ENCODE results near the gene ABCF2. TPM values are rescaled to one million over a fixed set of nuclear protein-coding genes. Genes with fewer than 3 reads are reported as not detected.

ABCF2 gene
- total and polyA plus RNA-seq, 2 of the 13 experiments (the other 11 are each of a cell fraction or from before 2014, with no cell fraction given), result 16.3 to 42.5 TPM

DNA sequence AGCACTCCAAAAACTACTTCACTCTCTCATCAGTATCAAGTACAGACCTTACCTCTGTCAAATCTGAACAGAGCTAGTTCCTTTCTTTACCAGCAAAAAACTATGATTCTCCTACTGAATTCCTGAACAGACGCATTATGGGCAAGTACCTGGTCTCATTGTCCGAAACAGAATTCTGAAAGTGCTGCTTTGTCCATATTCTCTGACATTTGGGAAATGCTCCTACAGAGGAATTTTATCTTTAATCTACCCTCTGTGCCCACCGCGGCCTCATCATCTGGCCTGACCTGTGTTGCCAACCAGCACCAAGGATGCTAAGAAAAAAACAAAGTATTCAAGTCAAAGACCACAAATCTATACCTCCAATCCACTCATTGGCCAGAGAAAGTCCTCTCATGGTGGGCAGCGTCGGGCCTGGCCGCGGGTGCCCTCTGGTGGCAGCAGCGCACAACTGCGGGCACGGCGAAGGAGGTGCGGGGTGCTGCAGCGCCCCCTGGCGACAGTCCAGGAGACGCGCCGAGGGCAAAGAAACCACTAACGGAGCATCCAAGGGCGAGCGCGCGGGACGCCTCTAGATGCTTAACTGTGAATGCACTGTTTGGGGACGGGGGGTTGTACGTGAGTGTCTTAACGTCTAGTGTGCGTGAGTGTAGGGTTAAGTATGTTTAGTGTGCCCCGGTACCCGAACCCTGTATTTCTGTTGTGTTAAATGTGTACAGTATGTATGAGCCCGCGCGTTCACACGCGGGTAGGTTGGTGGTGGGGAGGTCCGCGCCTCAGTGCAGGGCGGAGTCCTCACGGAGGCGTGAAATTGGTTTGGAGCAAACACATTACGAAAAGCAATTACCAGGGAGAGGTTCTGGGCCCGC is 54.5 kb downstream of the ABCF2 start (continued):
- TF ChIP-seq SATB2 (CRISPR knock-in tag; IDR thresholded peaks at IDR 0.05), result no peak
- TF ChIP-seq NONO (IDR thresholded peaks at IDR 0.05), result no peak
- TF ChIP-seq NONO (CRISPR knock-in tag; conservative IDR thresholded peaks at IDR 0.05), result peak; percentile 75
- TF ChIP-seq MBD4 (IDR thresholded peaks at IDR 0.05; ENCODE audit: borderline replicate concordance, low read length), result no peak
- TF ChIP-seq ZNF614 (CRISPR knock-in tag; IDR thresholded peaks at IDR 0.05; ENCODE audit: borderline replicate concordance), result peak; percentile 78; the same call in 1 of the 2 replicates
- 0 out of 2 replicates have a peak, but pooled peaks have one; percentile 42 for TF ChIP-seq ZNF891 (CRISPR knock-in tag; IDR thresholded peaks at IDR 0.05)
- TF ChIP-seq HOXA3 (CRISPR knock-in tag; IDR thresholded peaks at IDR 0.05), result peak; percentile 58; the same call in 1 of the 2 replicates
- TF ChIP-seq, protein P1, sequence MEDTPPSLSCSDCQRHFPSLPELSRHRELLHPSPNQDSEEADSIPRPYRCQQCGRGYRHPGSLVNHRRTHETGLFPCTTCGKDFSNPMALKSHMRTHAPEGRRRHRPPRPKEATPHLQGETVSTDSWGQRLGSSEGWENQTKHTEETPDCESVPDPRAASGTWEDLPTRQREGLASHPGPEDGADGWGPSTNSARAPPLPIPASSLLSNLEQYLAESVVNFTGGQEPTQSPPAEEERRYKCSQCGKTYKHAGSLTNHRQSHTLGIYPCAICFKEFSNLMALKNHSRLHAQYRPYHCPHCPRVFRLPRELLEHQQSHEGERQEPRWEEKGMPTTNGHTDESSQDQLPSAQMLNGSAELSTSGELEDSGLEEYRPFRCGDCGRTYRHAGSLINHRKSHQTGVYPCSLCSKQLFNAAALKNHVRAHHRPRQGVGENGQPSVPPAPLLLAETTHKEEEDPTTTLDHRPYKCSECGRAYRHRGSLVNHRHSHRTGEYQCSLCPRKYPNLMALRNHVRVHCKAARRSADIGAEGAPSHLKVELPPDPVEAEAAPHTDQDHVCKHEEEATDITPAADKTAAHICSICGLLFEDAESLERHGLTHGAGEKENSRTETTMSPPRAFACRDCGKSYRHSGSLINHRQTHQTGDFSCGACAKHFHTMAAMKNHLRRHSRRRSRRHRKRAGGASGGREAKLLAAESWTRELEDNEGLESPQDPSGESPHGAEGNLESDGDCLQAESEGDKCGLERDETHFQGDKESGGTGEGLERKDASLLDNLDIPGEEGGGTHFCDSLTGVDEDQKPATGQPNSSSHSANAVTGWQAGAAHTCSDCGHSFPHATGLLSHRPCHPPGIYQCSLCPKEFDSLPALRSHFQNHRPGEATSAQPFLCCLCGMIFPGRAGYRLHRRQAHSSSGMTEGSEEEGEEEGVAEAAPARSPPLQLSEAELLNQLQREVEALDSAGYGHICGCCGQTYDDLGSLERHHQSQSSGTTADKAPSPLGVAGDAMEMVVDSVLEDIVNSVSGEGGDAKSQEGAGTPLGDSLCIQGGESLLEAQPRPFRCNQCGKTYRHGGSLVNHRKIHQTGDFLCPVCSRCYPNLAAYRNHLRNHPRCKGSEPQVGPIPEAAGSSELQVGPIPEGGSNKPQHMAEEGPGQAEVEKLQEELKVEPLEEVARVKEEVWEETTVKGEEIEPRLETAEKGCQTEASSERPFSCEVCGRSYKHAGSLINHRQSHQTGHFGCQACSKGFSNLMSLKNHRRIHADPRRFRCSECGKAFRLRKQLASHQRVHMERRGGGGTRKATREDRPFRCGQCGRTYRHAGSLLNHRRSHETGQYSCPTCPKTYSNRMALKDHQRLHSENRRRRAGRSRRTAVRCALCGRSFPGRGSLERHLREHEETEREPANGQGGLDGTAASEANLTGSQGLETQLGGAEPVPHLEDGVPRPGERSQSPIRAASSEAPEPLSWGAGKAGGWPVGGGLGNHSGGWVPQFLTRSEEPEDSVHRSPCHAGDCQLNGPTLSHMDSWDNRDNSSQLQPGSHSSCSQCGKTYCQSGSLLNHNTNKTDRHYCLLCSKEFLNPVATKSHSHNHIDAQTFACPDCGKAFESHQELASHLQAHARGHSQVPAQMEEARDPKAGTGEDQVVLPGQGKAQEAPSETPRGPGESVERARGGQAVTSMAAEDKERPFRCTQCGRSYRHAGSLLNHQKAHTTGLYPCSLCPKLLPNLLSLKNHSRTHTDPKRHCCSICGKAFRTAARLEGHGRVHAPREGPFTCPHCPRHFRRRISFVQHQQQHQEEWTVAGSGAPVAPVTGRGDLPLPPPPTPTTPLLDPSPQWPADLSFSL (CRISPR knock-in tag; IDR thresholded peaks at IDR 0.05), result no peak
- 0 out of 2 replicates have a peak, but pooled peaks have one; percentile 45 for TF ChIP-seq SP5 (CRISPR knock-in tag; IDR thresholded peaks at IDR 0.05; ENCODE audit: borderline replicate concordance, low read depth)
- 0 out of 2 replicates have a peak, but pooled peaks have one; percentile 11 for TF ChIP-seq HMG20A (CRISPR knock-in tag; IDR thresholded peaks at IDR 0.05; ENCODE audit: borderline replicate concordance)
- TF ChIP-seq, protein P2, sequence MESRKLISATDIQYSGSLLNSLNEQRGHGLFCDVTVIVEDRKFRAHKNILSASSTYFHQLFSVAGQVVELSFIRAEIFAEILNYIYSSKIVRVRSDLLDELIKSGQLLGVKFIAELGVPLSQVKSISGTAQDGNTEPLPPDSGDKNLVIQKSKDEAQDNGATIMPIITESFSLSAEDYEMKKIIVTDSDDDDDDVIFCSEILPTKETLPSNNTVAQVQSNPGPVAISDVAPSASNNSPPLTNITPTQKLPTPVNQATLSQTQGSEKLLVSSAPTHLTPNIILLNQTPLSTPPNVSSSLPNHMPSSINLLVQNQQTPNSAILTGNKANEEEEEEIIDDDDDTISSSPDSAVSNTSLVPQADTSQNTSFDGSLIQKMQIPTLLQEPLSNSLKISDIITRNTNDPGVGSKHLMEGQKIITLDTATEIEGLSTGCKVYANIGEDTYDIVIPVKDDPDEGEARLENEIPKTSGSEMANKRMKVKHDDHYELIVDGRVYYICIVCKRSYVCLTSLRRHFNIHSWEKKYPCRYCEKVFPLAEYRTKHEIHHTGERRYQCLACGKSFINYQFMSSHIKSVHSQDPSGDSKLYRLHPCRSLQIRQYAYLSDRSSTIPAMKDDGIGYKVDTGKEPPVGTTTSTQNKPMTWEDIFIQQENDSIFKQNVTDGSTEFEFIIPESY (CRISPR knock-in tag; IDR thresholded peaks at IDR 0.05), result peak; percentile 94
- TF ChIP-seq HHEX (CRISPR knock-in tag; IDR thresholded peaks at IDR 0.05), result no peak
- TF ChIP-seq, protein P3, sequence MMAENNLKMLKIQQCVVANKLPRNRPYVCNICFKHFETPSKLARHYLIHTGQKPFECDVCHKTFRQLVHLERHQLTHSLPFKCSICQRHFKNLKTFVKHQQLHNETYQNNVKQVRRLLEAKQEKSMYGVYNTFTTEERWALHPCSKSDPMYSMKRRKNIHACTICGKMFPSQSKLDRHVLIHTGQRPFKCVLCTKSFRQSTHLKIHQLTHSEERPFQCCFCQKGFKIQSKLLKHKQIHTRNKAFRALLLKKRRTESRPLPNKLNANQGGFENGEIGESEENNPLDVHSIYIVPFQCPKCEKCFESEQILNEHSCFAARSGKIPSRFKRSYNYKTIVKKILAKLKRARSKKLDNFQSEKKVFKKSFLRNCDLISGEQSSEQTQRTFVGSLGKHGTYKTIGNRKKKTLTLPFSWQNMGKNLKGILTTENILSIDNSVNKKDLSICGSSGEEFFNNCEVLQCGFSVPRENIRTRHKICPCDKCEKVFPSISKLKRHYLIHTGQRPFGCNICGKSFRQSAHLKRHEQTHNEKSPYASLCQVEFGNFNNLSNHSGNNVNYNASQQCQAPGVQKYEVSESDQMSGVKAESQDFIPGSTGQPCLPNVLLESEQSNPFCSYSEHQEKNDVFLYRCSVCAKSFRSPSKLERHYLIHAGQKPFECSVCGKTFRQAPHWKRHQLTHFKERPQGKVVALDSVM (CRISPR knock-in tag; IDR thresholded peaks at IDR 0.05), result no peak
- TF ChIP-seq SAP130 (CRISPR knock-in tag; IDR thresholded peaks at IDR 0.05; ENCODE audit: low read depth), result 0 out of 2 replicates have a peak, but pooled peaks have one; percentile 31
